HCT116 (cell line): ENCODE results near the gene SPACA5B.
"Not testable (repeated sequence)": the region's sequence is repeated elsewhere in the genome, so short reads cannot be mapped to it uniquely, and the experiment has no call there.

Source experiments
- CEBPB ChIP-seq: IDR thresholded peaks from 2 replicates; pipeline ENCODE4 v1.6.1; 2012; ENCODE audit warnings: low read depth
- CTCF ChIP-seq, 3 experiments: fragments of 200-600 bp in 1 of 3; sonication (generic) in 1 of 3; IDR thresholded peaks in 2 of 3; conservative IDR thresholded peaks in 1 of 3; 2 replicates each; pipeline ENCODE4 v1.5.1; 2012 to 2017; ENCODE audit warnings: low read depth in 2 of 3, low read length in 2 of 3, antibody characterized with exemption in 1 of 3, borderline replicate concordance in 1 of 3, control low read depth in 1 of 3, mild to moderate bottlenecking in 1 of 3, mixed read lengths in 1 of 3, mixed run types in 1 of 3, moderate library complexity in 1 of 3; ENCODE audit not compliant: insufficient read depth in 1 of 3
- EGR1 ChIP-seq: IDR thresholded peaks from 2 replicates; pipeline ENCODE4 v1.6.1; 2012; ENCODE audit warnings: low read depth
- EZH2 ChIP-seq: fragments of 200-600 bp; sonication (generic); IDR thresholded peaks from 2 replicates; pipeline ENCODE4 v1.6.1; 2017; ENCODE audit warnings: antibody characterized with exemption, mixed run types
- EZH2phosphoT487 ChIP-seq: fragments of 200-600 bp; IDR thresholded peaks from 2 replicates; pipeline ENCODE4 v1.6.1; 2018; ENCODE audit warnings: antibody characterized with exemption, borderline replicate concordance
- FOSL1 ChIP-seq: IDR thresholded peaks from 2 replicates; pipeline ENCODE4 v1.6.1; 2012; ENCODE audit warnings: low read depth
- JUND ChIP-seq: IDR thresholded peaks from 2 replicates; pipeline ENCODE4 v1.6.1; 2012
- MAX ChIP-seq: IDR thresholded peaks from 2 replicates; pipeline ENCODE4 v1.6.1; 2012
- POLR2A ChIP-seq: IDR thresholded peaks from 2 replicates; pipeline ENCODE4 v1.7.0; 2011; ENCODE audit warnings: borderline replicate concordance; ENCODE audit not compliant: insufficient read depth, insufficient read length; ENCODE audit errors: extremely low read depth
- RAD21 ChIP-seq: IDR thresholded peaks from 2 replicates; pipeline ENCODE4 v1.6.1; 2012; ENCODE audit warnings: low read depth, mild to moderate bottlenecking
- REST ChIP-seq: IDR thresholded peaks from 2 replicates; pipeline ENCODE4 v1.6.1; 2012; ENCODE audit warnings: low read depth
- SP1 ChIP-seq: IDR thresholded peaks from 2 replicates; pipeline ENCODE4 v1.6.1; 2012; ENCODE audit warnings: low read depth
- ZBTB33 ChIP-seq: IDR thresholded peaks from 2 replicates; pipeline ENCODE4 v1.6.1; 2011; ENCODE audit warnings: mild to moderate bottlenecking, low read length, moderate library complexity; ENCODE audit not compliant: insufficient replicate concordance; ENCODE audit errors: extremely low read depth
- ZNF274 ChIP-seq: fragments of 200-500 bp; sonication (Bioruptor generic); IDR thresholded peaks from 2 replicates; pipeline ENCODE4 v1.6.1; 2014; ENCODE audit warnings: mild to moderate bottlenecking, low read depth, low read length, inconsistent platforms

GRCh38 chrX:48125286-48125685, 5.1 kb upstream of the SPACA5B start:
- TF ChIP-seq CEBPB; POLR2A; CTCF (IDR thresholded peaks at IDR 0.05 in 2 of 3, conservative IDR thresholded peaks at IDR 0.05 in 1 of 3; ENCODE audit: borderline replicate concordance in 1 of 3, insufficient read depth in 1 of 3, low read depth in 2 of 3, low read length in 2 of 3); EZH2; ZNF274; RAD21; SP1; EGR1; JUND; ZBTB33; EZH2phosphoT487; MAX; REST; FOSL1: not testable (repeated sequence)
